Neutrophil (primary cell): Measurements from ENCODE around the gene EPHX1.
A peak's percentile ranks its signal among the peaks of the same experiment; 100 is the strongest.

ENCODE experiments used
- H3K27ac ChIP-seq: fragments of 200-600 bp; sonication (generic); 2 replicates; pipeline ENCODE4 v1.5.1; 2016; ENCODE audit warnings: mild to moderate bottlenecking, moderate library complexity
- H3K27me3 ChIP-seq: fragments of 200-600 bp; sonication (generic); 2 replicates; pipeline ENCODE4 v1.6.0; 2016; ENCODE audit warnings: mild to moderate bottlenecking
- H3K36me3 ChIP-seq: fragments of 200-600 bp; sonication (generic); 2 replicates; pipeline ENCODE4 v1.5.1; 2017
- H3K4me1 ChIP-seq, 2 experiments: fragments of 200-600 bp in 1 of 2; sonication (generic) in 1 of 2; 1 replicate in 1 of 2; 2 replicates in 1 of 2; pipeline versions ENCODE4 v1.5.1 to v1.6.1; 2013 to 2016; ENCODE audit warnings: low read depth in 1 of 2, low read length in 1 of 2, mild to moderate bottlenecking in 1 of 2, moderate library complexity in 1 of 2; ENCODE audit not compliant: control insufficient read depth in 1 of 2, insufficient read depth in 1 of 2
- H3K4me3 ChIP-seq, 2 experiments: fragments of 200-600 bp in 1 of 2; sonication (generic) in 1 of 2; 1 replicate in 1 of 2; 2 replicates in 1 of 2; pipeline ENCODE4 v1.5.1; 2013 to 2016; ENCODE audit warnings: low read depth in 1 of 2, low read length in 1 of 2, mild to moderate bottlenecking in 1 of 2, moderate library complexity in 1 of 2
- H3K9me3 ChIP-seq: fragments of 200-600 bp; sonication (generic); 2 replicates; pipeline ENCODE4 v1.5.1; 2016
- CTCF ChIP-seq: fragments of 200-600 bp; sonication (generic); IDR thresholded peaks from 2 replicates; pipeline ENCODE4 v1.5.1; 2016; ENCODE audit warnings: antibody characterized with exemption

Gene EPHX1

DNA sequence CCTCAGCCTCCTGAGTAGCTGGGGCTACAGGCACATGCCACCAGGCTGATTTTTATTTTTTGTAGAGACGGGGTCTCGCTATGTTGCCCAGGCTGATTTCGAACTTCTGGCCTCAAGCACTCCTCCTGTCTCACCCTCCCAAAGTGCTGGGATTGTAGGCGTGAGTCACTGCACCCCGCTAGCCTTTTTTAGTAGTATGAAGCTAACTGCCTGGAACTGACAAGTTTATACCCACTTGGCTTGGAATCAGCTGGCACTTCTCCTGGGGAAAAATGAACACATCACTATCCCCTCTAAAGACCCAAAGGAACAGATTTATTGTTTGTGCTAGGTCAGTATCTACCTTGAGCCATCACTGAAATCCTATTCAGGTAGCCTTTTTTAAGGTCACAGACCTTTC, 53.2 kb downstream of the EPHX1 start:
- no peak for TF ChIP-seq CTCF
- H3K9me3 ChIP-seq: no peaks in the 10 kb centered on the region
- H3K27ac ChIP-seq: no peak overlapping the region
- peaks cover 98% of the 10 kb centered on the region for H3K36me3 ChIP-seq
- no peak overlapping the region for H3K4me3 ChIP-seq
- peaks cover 39 to 48% of the 10 kb centered on the region in 2 experiments for H3K4me1 ChIP-seq
- H3K27me3 ChIP-seq: no peaks in the 10 kb centered on the region

- TF ChIP-seq CTCF: no peak
- peak overlapping the region; percentile 63 for H3K27ac ChIP-seq
- peaks cover 98% of the 10 kb centered on the region for H3K36me3 ChIP-seq
- H3K4me1 ChIP-seq: peaks cover 31 to 34% of the 10 kb centered on the region in 2 experiments
- no peaks in the 10 kb centered on the region for H3K9me3 ChIP-seq
- H3K27me3 ChIP-seq: no peaks in the 10 kb centered on the region
- no peak overlapping the region for H3K4me3 ChIP-seq
Observed at GRCh38 chr1:225865514-225865913, 55.6 kb downstream of the EPHX1 start.

GRCh38 chr1:225866061-225866837, 56.3 kb downstream of the EPHX1 start:
- H3K9me3 ChIP-seq: no peaks in the 10 kb centered on the region
- TF ChIP-seq CTCF: no peak
- no peak overlapping the region for H3K4me3 ChIP-seq
- H3K27ac ChIP-seq: peak overlapping the region; percentile 63
- peaks cover 24 to 27% of the 10 kb centered on the region in 2 experiments for H3K4me1 ChIP-seq
- H3K27me3 ChIP-seq: no peaks in the 10 kb centered on the region
- peaks cover 98% of the 10 kb centered on the region for H3K36me3 ChIP-seq

DNA sequence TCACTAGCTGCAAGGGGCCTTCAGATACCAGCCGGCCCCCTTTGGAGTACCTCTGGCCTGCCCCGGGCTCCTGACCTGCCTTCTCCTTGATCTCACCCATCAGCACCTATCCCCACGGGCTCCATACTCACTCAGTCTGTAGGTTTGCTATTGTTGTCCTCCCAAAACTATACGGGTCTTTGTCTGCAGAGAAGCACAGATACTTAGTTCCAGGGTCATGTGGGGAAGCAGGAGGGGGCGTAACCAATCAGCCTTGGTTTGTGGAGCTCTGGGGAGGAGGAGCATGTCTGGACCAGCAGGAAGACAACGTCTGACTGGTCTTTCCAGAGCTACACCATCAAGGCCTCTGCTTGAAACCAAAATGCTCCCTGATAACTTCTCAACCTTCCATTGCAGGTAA, 57.1 kb downstream of the EPHX1 start:
- TF ChIP-seq CTCF: no peak
- H3K36me3 ChIP-seq: peaks cover 98% of the 10 kb centered on the region
- H3K27ac ChIP-seq: peak overlapping the region; percentile 63
- H3K4me3 ChIP-seq: no peak overlapping the region
- peaks cover 16 to 20% of the 10 kb centered on the region in 2 experiments for H3K4me1 ChIP-seq
- H3K27me3 ChIP-seq: no peaks in the 10 kb centered on the region
- no peaks in the 10 kb centered on the region for H3K9me3 ChIP-seq

DNA sequence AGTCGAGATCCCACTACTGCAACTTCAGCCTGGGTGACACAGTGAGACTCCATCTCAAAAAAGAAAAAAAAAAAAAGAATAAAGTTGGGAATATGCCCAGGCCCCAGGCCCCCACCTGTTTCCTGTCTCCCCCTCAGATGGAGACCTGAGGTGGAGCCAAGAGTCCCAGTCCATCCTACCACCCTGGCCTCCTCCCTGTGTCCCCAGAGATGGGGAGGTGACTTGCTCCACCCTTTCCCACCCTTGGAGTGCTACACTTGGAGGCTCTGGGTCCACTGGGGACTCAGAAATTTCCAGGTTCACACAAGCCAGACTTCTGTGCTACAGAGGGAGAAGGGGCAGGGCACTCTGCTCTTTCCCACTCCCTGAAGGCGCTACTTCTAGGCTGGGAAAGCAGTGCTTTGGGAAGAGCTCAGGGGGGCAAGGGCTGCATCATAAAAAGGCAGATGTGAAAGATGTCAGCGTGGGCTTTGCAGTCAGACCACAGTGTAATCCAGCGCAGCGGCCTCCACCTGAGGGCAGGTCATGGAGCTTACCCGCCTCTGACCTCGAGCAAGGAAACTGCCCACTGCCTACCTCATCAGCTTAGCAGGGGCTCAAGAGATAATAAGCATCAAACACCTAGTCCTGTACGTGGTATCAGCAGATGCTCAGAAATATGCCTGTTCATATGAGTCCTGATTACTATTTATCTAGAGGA, 58.9 kb downstream of the EPHX1 start:
- TF ChIP-seq CTCF: no peak
- H3K27ac ChIP-seq: no peak overlapping the region
- peaks cover 98% of the 10 kb centered on the region for H3K36me3 ChIP-seq

More for the DNA sequence above, 58.9 kb downstream of the EPHX1 start:
- Histone ChIP-seq H3K4me1 (peaks cover 19 to 21% of the 10 kb centered on the region in 2 experiments), H3K9me3 (no peaks in the 10 kb centered on the region), H3K4me3 (no peak overlapping the region), H3K27me3 (no peaks in the 10 kb centered on the region)
